Measurements from ENCODE around the gene EZR.

DNA sequence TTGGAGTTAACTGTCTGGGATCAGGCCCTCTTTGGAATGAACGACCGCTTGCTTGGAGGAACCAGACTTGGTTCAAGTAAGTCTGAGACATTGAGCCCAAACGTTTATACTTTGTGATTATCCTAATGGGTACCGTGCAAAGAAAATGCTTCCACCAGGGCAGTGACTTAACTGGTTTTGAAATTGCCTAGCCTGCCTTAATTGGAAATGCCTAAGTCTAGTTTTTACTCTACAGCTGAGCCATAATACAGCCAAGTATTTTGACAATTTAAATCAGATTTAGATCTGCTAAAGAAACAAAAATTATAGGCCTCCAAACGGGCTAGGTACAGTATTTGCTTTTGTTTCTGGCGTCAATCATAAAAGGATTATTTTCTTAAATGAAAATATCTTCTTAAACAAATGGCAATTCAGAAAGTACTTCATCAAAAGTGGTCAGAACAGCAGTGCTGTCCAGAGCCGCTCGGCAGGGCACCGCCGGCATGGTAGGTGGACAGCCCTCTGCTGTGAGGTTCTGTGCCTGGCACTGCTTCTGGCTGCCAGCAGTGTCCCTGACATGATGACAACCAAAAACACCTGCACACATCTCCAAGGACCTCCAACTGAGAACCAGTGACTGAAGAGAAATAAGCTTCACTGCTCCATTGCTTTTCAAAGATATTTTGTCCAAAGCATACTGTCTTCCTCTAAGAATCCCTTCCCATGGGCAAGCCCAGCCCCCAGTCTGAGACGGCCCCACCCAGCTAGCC, 55.6 kb downstream of the EZR start:
- TF ChIP-seq, protein P1, sequence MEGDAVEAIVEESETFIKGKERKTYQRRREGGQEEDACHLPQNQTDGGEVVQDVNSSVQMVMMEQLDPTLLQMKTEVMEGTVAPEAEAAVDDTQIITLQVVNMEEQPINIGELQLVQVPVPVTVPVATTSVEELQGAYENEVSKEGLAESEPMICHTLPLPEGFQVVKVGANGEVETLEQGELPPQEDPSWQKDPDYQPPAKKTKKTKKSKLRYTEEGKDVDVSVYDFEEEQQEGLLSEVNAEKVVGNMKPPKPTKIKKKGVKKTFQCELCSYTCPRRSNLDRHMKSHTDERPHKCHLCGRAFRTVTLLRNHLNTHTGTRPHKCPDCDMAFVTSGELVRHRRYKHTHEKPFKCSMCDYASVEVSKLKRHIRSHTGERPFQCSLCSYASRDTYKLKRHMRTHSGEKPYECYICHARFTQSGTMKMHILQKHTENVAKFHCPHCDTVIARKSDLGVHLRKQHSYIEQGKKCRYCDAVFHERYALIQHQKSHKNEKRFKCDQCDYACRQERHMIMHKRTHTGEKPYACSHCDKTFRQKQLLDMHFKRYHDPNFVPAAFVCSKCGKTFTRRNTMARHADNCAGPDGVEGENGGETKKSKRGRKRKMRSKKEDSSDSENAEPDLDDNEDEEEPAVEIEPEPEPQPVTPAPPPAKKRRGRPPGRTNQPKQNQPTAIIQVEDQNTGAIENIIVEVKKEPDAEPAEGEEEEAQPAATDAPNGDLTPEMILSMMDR (conservative IDR thresholded peaks at IDR 0.05; ENCODE audit: low read length) = no peak
- TF ChIP-seq EZH2phosphoT487 (IDR thresholded peaks at IDR 0.05; ENCODE audit: borderline replicate concordance, low read depth, low read length) = no peak

Data from OCI-LY7 (cell line).